Activated naive CD8-positive, alpha-beta T cell treated with anti-CD3 and anti-CD28 coated beads for 36 hours (primary cell): Measurements from ENCODE around the gene GLRX5. TPM values are rescaled to one million over a fixed set of nuclear protein-coding genes. Genes with fewer than 3 reads are reported as not detected.
A peak's percentile ranks its signal among the peaks of the same experiment; 100 is the strongest.

Experiments used
- DNase-seq: peaks from one replicate; pipeline ENCODE4 v3.0.0; 2021
- H3K27ac Mint-ChIP-seq: one replicate; pipeline ENCODE4 v1.8.0; 2022; ENCODE audit warnings: mild to moderate bottlenecking, moderate library complexity, mixed read lengths
- H3K27me3 Mint-ChIP-seq: one replicate; pipeline ENCODE4 v1.8.0; 2022; ENCODE audit warnings: mild to moderate bottlenecking, mixed read lengths
- H3K36me3 Mint-ChIP-seq: one replicate; pipeline ENCODE4 v1.8.0; 2021; ENCODE audit warnings: mild to moderate bottlenecking, mixed read lengths
- H3K4me1 Mint-ChIP-seq: one replicate; pipeline ENCODE4 v1.8.0; 2021; ENCODE audit warnings: mixed read lengths
- H3K4me3 Mint-ChIP-seq: one replicate; pipeline ENCODE4 v1.8.0; 2022; ENCODE audit warnings: mild to moderate bottlenecking, moderate library complexity, mixed read lengths
- H3K9me3 Mint-ChIP-seq: one replicate; pipeline ENCODE4 v1.8.0; 2022; ENCODE audit warnings: mixed read lengths
- total RNA-seq, 2 experiments: library from RNA; stranded (reverse); gene quantifications; one replicate each; pipeline ENCODE4 v1.2.3, GENCODE V29; 2021

The GLRX5 gene
- total RNA-seq, 2 experiments from 2014 or later, result 57.9 to 60.7 TPM

DNA sequence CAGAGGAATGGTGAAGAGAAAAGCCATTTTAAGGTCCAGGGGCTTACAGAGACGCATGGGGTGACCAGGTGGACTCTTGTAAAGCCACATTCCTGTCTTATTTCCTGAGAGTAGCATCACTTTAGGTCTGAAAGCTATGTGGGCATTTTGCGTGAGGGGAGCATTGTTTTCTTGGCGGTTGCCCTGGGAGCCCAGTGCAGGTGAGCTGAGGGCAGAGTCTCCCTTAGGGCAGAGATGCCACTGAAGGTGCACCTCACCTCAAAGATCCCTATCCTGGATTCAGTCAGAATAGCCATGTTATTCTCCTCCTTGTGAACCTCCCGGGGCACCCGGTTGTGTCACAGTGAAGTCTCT, 12.4 kb downstream of the GLRX5 start:
- Mint-ChIP-seq H3K36me3 (peaks cover 24% of the 10 kb centered on the region), H3K4me1 (peaks cover 12% of the 10 kb centered on the region), H3K27me3 (no peaks in the 10 kb centered on the region), H3K27ac (no peak overlapping the region), H3K9me3 (no peaks in the 10 kb centered on the region), H3K4me3 (no peak overlapping the region)
- no peak for DNase-seq

- Mint-ChIP-seq H3K4me3 (no peak overlapping the region), H3K27ac (no peak overlapping the region), H3K9me3 (no peaks in the 10 kb centered on the region), H3K36me3 (peaks cover 24% of the 10 kb centered on the region), H3K27me3 (no peaks in the 10 kb centered on the region), H3K4me1 (peaks cover 12% of the 10 kb centered on the region)
- no peak for DNase-seq
Measured at GRCh38 chr14:95547626-95548327, 12.9 kb downstream of the GLRX5 start.

DNA sequence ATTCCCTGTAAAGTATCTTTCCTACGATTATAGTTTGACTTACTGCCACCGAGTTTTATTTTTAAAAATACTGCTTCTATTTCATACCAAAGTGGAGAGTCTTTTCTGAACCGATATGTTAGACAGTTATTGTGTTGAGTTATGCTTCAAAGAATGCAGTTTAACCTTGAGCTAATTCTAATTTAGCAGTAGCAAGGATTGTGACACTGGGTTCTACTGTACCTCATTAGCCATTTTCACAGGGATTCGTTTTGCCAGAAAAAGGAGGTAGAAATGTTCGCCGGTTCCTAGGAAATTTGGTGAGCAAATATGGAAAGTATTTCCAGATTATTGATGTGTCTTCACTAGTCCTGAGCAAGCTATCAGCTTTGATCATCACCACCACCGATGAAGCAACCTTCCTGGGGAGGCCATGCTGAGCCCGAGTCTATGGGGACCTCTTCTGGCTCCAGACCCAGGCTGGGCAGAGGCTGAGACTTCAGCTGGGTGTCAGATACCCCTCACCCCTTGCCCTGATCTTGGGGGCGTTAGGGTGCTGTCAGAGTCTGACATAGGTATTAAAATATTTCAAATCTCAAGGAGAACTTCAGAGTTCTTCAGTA, 13.6 kb downstream of the GLRX5 start:
- Mint-ChIP-seq H3K4me3 (no peak overlapping the region), H3K36me3 (peaks cover 24% of the 10 kb centered on the region), H3K9me3 (no peaks in the 10 kb centered on the region), H3K27ac (no peak overlapping the region), H3K27me3 (no peaks in the 10 kb centered on the region), H3K4me1 (peaks cover 12% of the 10 kb centered on the region)
- DNase-seq, result no peak

DNA sequence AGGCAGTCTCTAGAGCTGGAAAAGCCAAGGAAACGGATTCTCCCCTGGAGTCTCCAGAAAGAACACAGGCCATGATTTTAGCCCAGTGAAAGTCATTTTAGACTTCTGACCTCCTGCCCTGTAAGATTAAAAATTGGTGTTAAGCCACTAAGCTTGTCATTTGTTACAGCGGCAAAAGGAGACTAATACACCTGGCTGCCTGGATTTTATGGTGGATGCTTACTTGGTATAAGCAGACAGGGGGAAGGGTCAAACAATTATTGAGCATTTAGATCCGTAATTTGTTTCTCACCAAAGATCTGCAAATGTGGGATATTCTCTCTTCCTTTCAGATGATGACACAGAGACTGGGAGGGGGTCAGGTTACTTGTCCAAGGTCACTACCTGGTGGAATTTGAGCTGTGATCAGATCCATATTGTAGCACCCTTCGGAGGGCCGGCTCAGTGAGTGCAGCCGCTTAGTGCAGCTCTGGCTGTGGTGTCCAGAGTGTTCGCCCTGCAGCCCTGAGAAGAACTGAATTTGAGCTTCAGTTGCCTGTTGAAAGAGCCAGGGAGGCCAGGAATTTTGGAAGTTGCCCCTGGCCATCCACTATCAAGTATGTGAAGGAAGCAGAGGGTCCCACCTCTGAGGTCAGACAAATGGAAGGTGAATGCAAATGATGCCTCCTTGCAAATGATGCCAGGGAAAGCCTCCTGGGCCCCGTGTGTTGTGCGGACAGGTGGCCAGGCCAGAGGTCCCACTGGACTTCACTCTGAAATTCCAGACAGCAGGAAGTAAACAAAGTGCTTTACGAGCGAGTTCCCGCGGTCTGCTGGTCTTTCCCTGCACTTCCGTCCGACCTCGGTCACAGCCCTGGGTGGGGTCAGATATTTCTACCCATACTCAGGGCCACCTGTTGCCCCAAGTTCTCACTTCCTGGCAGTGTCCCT, 15.1 kb downstream of the GLRX5 start:
- H3K9me3 Mint-ChIP-seq, result no peaks in the 10 kb centered on the region
- H3K36me3 Mint-ChIP-seq, result peaks cover 18% of the 10 kb centered on the region
- peaks cover 8% of the 10 kb centered on the region for H3K4me1 Mint-ChIP-seq
- no peaks in the 10 kb centered on the region for H3K27me3 Mint-ChIP-seq
- no peak for DNase-seq
- H3K27ac Mint-ChIP-seq, result no peak overlapping the region
- no peak overlapping the region for H3K4me3 Mint-ChIP-seq

DNA sequence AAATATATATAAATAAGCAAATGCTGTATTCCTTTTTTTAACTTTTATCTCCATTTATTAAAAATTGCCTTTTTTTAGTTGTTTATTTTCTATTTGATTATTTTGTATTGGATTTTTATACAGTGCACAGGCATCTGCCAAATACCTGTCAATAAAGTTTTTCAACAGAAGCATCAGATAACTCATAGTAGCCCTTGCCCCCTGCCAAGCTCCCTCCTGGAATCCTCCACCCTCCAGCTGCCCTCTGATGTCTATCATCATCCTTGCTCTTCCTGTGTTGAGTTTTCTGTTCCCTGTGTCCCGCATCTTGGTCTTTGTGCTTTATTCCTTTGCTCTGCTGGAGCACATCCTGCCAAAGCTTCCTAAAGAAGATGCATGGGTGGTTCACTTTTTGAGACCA, 16.6 kb downstream of the GLRX5 start:
- Mint-ChIP-seq H3K4me1 (peaks cover under 1% of the 10 kb centered on the region), H3K27ac (no peak overlapping the region), H3K27me3 (no peaks in the 10 kb centered on the region), H3K4me3 (no peak overlapping the region), H3K9me3 (no peaks in the 10 kb centered on the region), H3K36me3 (peaks cover 12% of the 10 kb centered on the region)
- no peak for DNase-seq

DNA sequence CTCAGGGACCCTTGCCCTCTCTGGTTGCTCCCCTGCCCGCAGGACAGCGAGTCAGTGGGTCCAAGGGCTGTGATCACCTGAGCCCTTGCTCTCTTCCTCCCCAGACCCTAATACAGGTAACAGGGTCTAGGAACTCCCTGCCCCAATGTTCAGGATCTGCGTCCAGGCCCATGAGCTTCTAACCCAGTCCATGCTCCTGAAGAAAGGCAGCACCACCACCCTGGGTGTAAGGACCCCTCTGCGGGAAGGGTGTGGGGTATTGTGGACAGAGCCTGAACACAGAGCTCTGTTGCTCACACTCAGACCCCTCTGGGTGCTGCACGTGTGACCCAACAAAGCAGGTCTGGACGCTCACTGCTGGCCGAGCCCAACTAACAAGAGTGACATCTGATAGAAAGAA, 18.3 kb downstream of the GLRX5 start:
- Mint-ChIP-seq H3K9me3 (no peaks in the 10 kb centered on the region), H3K36me3 (peaks cover 12% of the 10 kb centered on the region), H3K4me3 (no peak overlapping the region), H3K27me3 (no peaks in the 10 kb centered on the region), H3K4me1 (no peaks in the 10 kb centered on the region), H3K27ac (no peak overlapping the region)
- no peak for DNase-seq

DNA sequence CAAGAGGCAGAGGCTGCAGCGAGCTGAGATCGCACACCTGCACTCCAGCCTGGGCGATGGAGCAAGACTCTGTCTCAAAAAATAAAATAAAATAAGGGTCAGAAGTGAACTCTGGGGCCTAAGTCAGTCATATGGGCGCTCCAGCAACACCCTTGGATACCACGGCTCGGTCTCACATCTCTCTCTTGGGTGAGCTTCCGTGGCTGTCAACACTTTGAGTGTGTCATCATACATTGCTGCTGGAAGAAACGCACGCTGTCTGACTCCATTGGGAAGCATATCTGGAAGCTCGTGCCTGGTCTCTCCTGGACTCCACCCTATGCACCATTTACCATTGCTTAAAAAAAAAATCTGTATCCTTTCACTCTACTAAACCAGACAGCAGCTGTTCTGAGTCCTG, 20.2 kb downstream of the GLRX5 start:
- no peak for DNase-seq
- Mint-ChIP-seq H3K4me1 (no peaks in the 10 kb centered on the region), H3K27me3 (no peaks in the 10 kb centered on the region), H3K9me3 (no peaks in the 10 kb centered on the region), H3K27ac (no peak overlapping the region), H3K36me3 (peaks cover 2% of the 10 kb centered on the region), H3K4me3 (no peak overlapping the region)

DNA sequence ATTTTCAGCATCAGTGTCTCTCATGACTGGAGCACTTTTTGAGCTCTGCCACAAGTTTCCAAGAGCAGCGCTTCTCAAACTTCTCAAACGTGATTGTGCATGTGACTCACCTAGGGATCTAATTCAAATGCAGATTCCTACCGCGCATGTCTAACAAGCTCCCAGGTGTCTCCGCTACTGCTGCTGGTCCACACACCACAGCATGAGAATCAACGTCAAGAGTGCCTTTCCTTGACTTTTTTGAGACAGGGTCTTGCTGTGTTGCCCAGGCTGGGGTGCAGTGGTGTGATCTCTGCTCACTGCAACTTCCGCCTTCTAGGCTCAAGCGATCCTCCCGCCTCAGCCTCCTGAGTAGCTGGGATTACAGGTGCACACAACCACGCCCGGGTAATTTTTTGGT, 22.4 kb downstream of the GLRX5 start:
- Mint-ChIP-seq H3K36me3 (no peaks in the 10 kb centered on the region), H3K9me3 (no peaks in the 10 kb centered on the region), H3K4me1 (peaks cover 3% of the 10 kb centered on the region), H3K4me3 (no peak overlapping the region), H3K27me3 (peaks cover 7% of the 10 kb centered on the region), H3K27ac (no peak overlapping the region)
- no peak for DNase-seq

- H3K4me1 Mint-ChIP-seq, result peaks cover 3% of the 10 kb centered on the region
- peaks cover 7% of the 10 kb centered on the region for H3K27me3 Mint-ChIP-seq
- no peak overlapping the region for H3K4me3 Mint-ChIP-seq
- no peaks in the 10 kb centered on the region for H3K9me3 Mint-ChIP-seq
- no peak for DNase-seq
- H3K36me3 Mint-ChIP-seq, result no peaks in the 10 kb centered on the region
- H3K27ac Mint-ChIP-seq, result no peak overlapping the region
Measured at GRCh38 chr14:95557832-95558231, 23.0 kb downstream of the GLRX5 start.

DNA sequence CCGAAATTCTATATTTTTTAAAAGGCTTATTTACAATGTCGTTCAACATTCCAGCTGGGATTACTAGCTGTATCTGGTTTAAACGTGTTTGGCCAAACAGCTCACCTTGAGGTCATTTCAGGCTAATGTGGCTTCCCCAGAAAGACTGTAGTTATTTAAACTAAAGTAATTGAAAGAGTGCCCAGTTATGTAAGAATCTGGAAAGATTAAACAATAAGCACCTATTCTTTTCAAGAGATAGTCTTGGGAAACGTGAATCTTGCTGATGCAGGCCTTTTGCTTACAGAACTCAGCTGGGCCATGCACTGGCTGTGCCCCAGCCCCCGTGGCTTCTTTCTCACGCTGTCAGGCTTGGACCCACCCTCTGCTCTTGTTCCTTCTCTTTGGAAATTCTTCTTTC, 24.4 kb downstream of the GLRX5 start:
- Mint-ChIP-seq H3K27ac (no peak overlapping the region), H3K27me3 (peaks cover 7% of the 10 kb centered on the region), H3K9me3 (no peaks in the 10 kb centered on the region), H3K36me3 (no peaks in the 10 kb centered on the region), H3K4me1 (peaks cover 3% of the 10 kb centered on the region), H3K4me3 (no peak overlapping the region)
- no peak for DNase-seq

GRCh38 chr14:95561001-95561412, 26.2 kb downstream of the GLRX5 start:
- H3K27me3 Mint-ChIP-seq, result peaks cover 7% of the 10 kb centered on the region

GRCh38 chr14:95562892-95563685, 28.2 kb downstream of the GLRX5 start:
- Mint-ChIP-seq H3K36me3 (no peaks in the 10 kb centered on the region), H3K9me3 (no peaks in the 10 kb centered on the region), H3K4me1 (peaks cover 3% of the 10 kb centered on the region), H3K27ac (no peak overlapping the region), H3K27me3 (peaks cover 7% of the 10 kb centered on the region), H3K4me3 (no peak overlapping the region)
- DNase-seq, result no peak

More at GRCh38 chr14:95561001-95561412, 26.2 kb downstream of the GLRX5 start:
- Mint-ChIP-seq H3K4me1 (peaks cover 3% of the 10 kb centered on the region), H3K36me3 (no peaks in the 10 kb centered on the region), H3K9me3 (no peaks in the 10 kb centered on the region), H3K4me3 (no peak overlapping the region), H3K27ac (no peak overlapping the region)
- DNase-seq, result peak; percentile 79

GRCh38 chr14:95564060-95564459, 29.2 kb downstream of the GLRX5 start:
- Mint-ChIP-seq H3K27ac (no peak overlapping the region), H3K27me3 (peaks cover 7% of the 10 kb centered on the region), H3K4me1 (peaks cover 3% of the 10 kb centered on the region), H3K36me3 (no peaks in the 10 kb centered on the region), H3K9me3 (no peaks in the 10 kb centered on the region), H3K4me3 (no peak overlapping the region)
- DNase-seq, result no peak

- DNase-seq, result no peak
- Mint-ChIP-seq H3K27ac (no peak overlapping the region), H3K36me3 (no peaks in the 10 kb centered on the region), H3K4me1 (no peaks in the 10 kb centered on the region), H3K9me3 (no peaks in the 10 kb centered on the region), H3K27me3 (no peaks in the 10 kb centered on the region), H3K4me3 (no peak overlapping the region)
Measured at GRCh38 chr14:95569440-95569839, 34.6 kb downstream of the GLRX5 start.

DNA sequence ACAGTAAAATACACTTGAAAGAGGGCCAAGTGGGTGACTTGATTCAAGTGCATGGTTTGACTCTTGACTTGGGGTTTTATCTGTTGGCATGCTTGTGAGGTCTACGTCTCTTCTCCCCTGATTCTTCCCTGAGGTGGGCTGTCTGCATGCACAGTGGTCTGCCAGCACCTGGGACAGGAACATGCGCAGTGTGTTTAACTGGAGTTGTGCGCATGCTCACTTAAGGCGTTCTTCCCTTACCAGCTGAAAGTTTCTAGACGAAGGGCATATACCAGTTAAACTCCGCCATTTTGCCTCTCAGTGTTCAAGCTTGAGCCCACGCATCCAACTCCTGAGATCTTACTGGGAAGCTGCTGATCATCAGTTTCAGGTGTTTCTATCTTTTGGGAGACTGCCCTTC, 38.5 kb downstream of the GLRX5 start:
- no peak for DNase-seq

More for the DNA sequence above, 38.5 kb downstream of the GLRX5 start:
- Mint-ChIP-seq H3K27me3 (peaks cover 5% of the 10 kb centered on the region), H3K4me1 (no peaks in the 10 kb centered on the region), H3K4me3 (no peak overlapping the region), H3K27ac (no peak overlapping the region), H3K9me3 (no peaks in the 10 kb centered on the region), H3K36me3 (no peaks in the 10 kb centered on the region)
